Endothelial cell of umbilical vein (primary cell): ENCODE results near the gene PRL. TPM values are rescaled to one million over a fixed set of nuclear protein-coding genes. Genes with fewer than 3 reads are reported as not detected.

ENCODE experiments used
- BruUV-seq: library from RNA; stranded (reverse); fragments of 400-500 nt; replicated peaks from 2 replicates; lab custom pipeline; 2021; lab: Mats Ljungman, UMichigan
- CTCF ChIA-PET: fragments of 300-600, 350-600 bp; sonication (Branson Sonifier 250); formaldehyde crosslinking; loops from one replicate; lab custom pipeline; 2021; ENCODE audit warnings: antibody characterized with exemption, inconsistent platforms; lab: Charles Lee
- POLR2A ChIA-PET: fragments of 300-600, 350-600 bp; sonication (Branson Sonifier 250); formaldehyde crosslinking; loops from one replicate; lab custom pipeline; 2021; ENCODE audit warnings: antibody characterized with exemption, inconsistent platforms; lab: Charles Lee
- DNase-seq: peaks from one replicate; pipeline ENCODE4 v3.0.0-alpha.2; 2011; ENCODE audit warnings: low read depth, low spot score
- FAIRE-seq: peaks from 2 replicates; lab custom pipeline; 2011; peaks lifted over from hg19 to GRCh38; lab: Jason Lieb, UNC
- H2AFZ ChIP-seq: 2 replicates; pipeline ENCODE4 v1.6.0; 2012; ENCODE audit warnings: low read depth, low read length, control low read depth, inconsistent platforms
- H3K27ac ChIP-seq: 2 replicates; pipeline ENCODE4 v1.5.1; 2011; ENCODE audit warnings: low read depth, mild to moderate bottlenecking, control low read depth, low read length, moderate library complexity; ENCODE audit not compliant: insufficient read depth
- H3K27me3 ChIP-seq, 2 experiments: 2 replicates each; pipeline versions ENCODE4 v1.6.0 to v1.6.1; 2011; ENCODE audit warnings: low read length in 2 of 2, mixed read lengths in 1 of 2; ENCODE audit not compliant: control insufficient read depth in 2 of 2, insufficient read depth in 2 of 2
- H3K36me3 ChIP-seq, 2 experiments: 2 replicates in 1 of 2; 3 replicates in 1 of 2; pipeline ENCODE4 v1.5.1; 2011; ENCODE audit warnings: low read length in 2 of 2, mild to moderate bottlenecking in 1 of 2, moderate library complexity in 1 of 2; ENCODE audit not compliant: control insufficient read depth in 2 of 2, insufficient read depth in 2 of 2; ENCODE audit errors: extremely low read depth in 1 of 2
- H3K4me1 ChIP-seq: 3 replicates; pipeline ENCODE4 v1.5.1; 2011; ENCODE audit warnings: mild to moderate bottlenecking, low read length; ENCODE audit not compliant: control insufficient read depth, insufficient read depth; ENCODE audit errors: extremely low read depth
- H3K4me2 ChIP-seq: 2 replicates; pipeline ENCODE4 v1.6.1; 2011; ENCODE audit warnings: low read length, control low read depth, mixed read lengths; ENCODE audit not compliant: insufficient read depth
- H3K4me3 ChIP-seq, 3 experiments: fragments of 200-600 bp in 1 of 3; sonication (generic), shearing (Covaris generic) in 1 of 3; replicated peaks in 1 of 3; 2 replicates each; pipeline ENCODE4 v1.5.1; 2011 to 2016; ENCODE audit warnings: control low read depth in 3 of 3, low read length in 3 of 3, mild to moderate bottlenecking in 2 of 3, inconsistent platforms in 1 of 3, low read depth in 1 of 3, moderate library complexity in 1 of 3; ENCODE audit not compliant: insufficient read depth in 1 of 3
- H3K79me2 ChIP-seq: 2 replicates; pipeline ENCODE4 v1.6.0; 2012; ENCODE audit warnings: low read length, inconsistent platforms; ENCODE audit not compliant: control insufficient read depth, insufficient read depth
- H3K9ac ChIP-seq: replicated peaks from 2 replicates; pipeline ENCODE3; 2011; ENCODE audit warnings: low read length, control low read depth; ENCODE audit not compliant: insufficient read depth; ENCODE audit errors: extremely low read depth
- H3K9me1 ChIP-seq: replicated peaks from 3 replicates; pipeline ENCODE4 v1.6.0; 2011; ENCODE audit warnings: mild to moderate bottlenecking, low read length; ENCODE audit not compliant: control insufficient read depth, insufficient read depth; ENCODE audit errors: extremely low read depth
- H3K9me3 ChIP-seq: replicated peaks from 2 replicates; pipeline ENCODE4 v1.5.1; 2012; ENCODE audit warnings: low read length, inconsistent platforms; ENCODE audit not compliant: control insufficient read depth, insufficient read depth
- H4K20me1 ChIP-seq: replicated peaks from 2 replicates; pipeline ENCODE3; 2011; ENCODE audit warnings: mild to moderate bottlenecking, low read length; ENCODE audit not compliant: control insufficient read depth, insufficient read depth; ENCODE audit errors: extremely low read depth
- CTCF ChIP-seq, 2 donors: IDR thresholded peaks; 1 replicate in 1 of 2; 2 replicates in 1 of 2; pipeline ENCODE4 v1.5.1; 2011; ENCODE audit warnings: low read length in 2 of 2, mild to moderate bottlenecking in 2 of 2, moderate library complexity in 2 of 2, control low read depth in 1 of 2, inconsistent platforms in 1 of 2, low read depth in 1 of 2; ENCODE audit not compliant: insufficient read depth in 1 of 2; ENCODE audit errors: extremely low read depth in 1 of 2
- EZH2 ChIP-seq: IDR thresholded peaks from 2 replicates; pipeline ENCODE4 v1.6.1; 2012; ENCODE audit warnings: borderline replicate concordance, low read depth, mild to moderate bottlenecking, moderate library complexity, low read length, inconsistent platforms; ENCODE audit not compliant: severe bottlenecking
- FOS ChIP-seq: IDR thresholded peaks from 2 replicates; pipeline ENCODE4 v1.6.1; 2011; ENCODE audit warnings: mild to moderate bottlenecking, low read length, moderate library complexity, borderline replicate concordance; ENCODE audit not compliant: insufficient read depth
- GATA2 ChIP-seq: IDR thresholded peaks from 2 replicates; pipeline ENCODE4 v1.7.0; 2011; ENCODE audit warnings: low read depth, mild to moderate bottlenecking, moderate library complexity, mixed read lengths, low read length; ENCODE audit not compliant: insufficient read length, insufficient read depth
- JUN ChIP-seq: IDR thresholded peaks from 2 replicates; pipeline ENCODE4 v1.6.1; 2011; ENCODE audit warnings: borderline replicate concordance, low read depth; ENCODE audit not compliant: insufficient read length, insufficient read depth
- MAX ChIP-seq: IDR thresholded peaks from 2 replicates; pipeline ENCODE4 v1.6.1; 2011; ENCODE audit not compliant: insufficient read depth, insufficient read length
- MYC ChIP-seq: IDR thresholded peaks from one replicate; pipeline ENCODE4 v1.6.1; 2011; ENCODE audit warnings: mild to moderate bottlenecking, low read depth, low read length
- POLR2A ChIP-seq: IDR thresholded peaks from 2 replicates; pipeline ENCODE4 v1.6.1; 2012; ENCODE audit warnings: low read depth, mild to moderate bottlenecking, control low read depth, low read length
- POLR2AphosphoS5 ChIP-seq: IDR thresholded peaks from 2 replicates; pipeline ENCODE4 v1.6.1; 2012; ENCODE audit warnings: low read depth, mild to moderate bottlenecking, control low read depth, low read length, moderate library complexity; ENCODE audit not compliant: insufficient read depth
- dilution Hi-C: fragments of 300-500 bp; cut with MboI; formaldehyde crosslinking; loops from one replicate; pipeline ENCODE4 v1.15.0; 2019; ENCODE audit warnings: low sequenced_read_pairs; ENCODE audit not compliant: extremely low pct_ligation_motif_present
- intact Hi-C: fragments of 100-400 bp; cut with micrococcal nuclease; formaldehyde crosslinking; loops from one replicate; pipeline ENCODE4 v1.10.0; 2022
- polyA plus RNA-seq, 4 experiments: library from polyadenylated mRNA; depleted of rRNA in 3 of 4; stranded (reverse) in 3 of 4; unstranded in 1 of 4; fragments of >200 nt; gene quantifications; 2 replicates each; pipeline versions ENCODE4 v1.2.1 to v1.2.3, GENCODE V29; 2011 to 2012; ENCODE audit warnings: missing spikeins in 1 of 4
- total RNA-seq: library from RNA; stranded (reverse); gene quantifications from 2 replicates; pipeline ENCODE4 v1.2.3, GENCODE V29; 2021

PRL gene
- total and polyA plus RNA-seq, 2 donors (not counting 3 experiments of a cell fraction or from before 2014, with no cell fraction given), result not detected

GRCh38 chr6:22334778-22335177 lies 37.9 kb upstream of the PRL start:
- BruUV-seq, result no TSS peak
- Histone ChIP-seq H3K27ac (no peak overlapping the region), H3K27me3 (no peaks in the 10 kb centered on the region), H3K4me3 (no peak overlapping the region), H4K20me1 (no peaks in the 10 kb centered on the region), H3K9ac (no peak overlapping the region), H3K36me3 (no peaks in the 10 kb centered on the region), H3K4me2 (no peak overlapping the region), H3K4me1 (no peaks in the 10 kb centered on the region), H3K79me2 (no peaks in the 10 kb centered on the region), H3K9me3 (no peaks in the 10 kb centered on the region), H2AFZ (no peak overlapping the region), H3K9me1 (no peaks in the 10 kb centered on the region)
- dilution Hi-C loops (no loop called here), intact Hi-C loops (no loop called here)
- TF ChIP-seq MYC, result no peak
- no peak for TF ChIP-seq CTCF (IDR thresholded peaks at IDR 0.05; ENCODE audit: extremely low read depth in 1 of 2, insufficient read depth in 1 of 2, low read depth in 1 of 2, low read length in 2 of 2)
- TF ChIP-seq GATA2, result no peak
- no peak for TF ChIP-seq EZH2
- no peak for TF ChIP-seq FOS
- TF ChIP-seq POLR2AphosphoS5, result no peak
- TF ChIP-seq MAX, result no peak
- TF ChIP-seq JUN, result no peak
- no peak for TF ChIP-seq POLR2A
- DNase-seq, result no peak
- POLR2A ChIA-PET, result no interaction called here
- no peak for FAIRE-seq
- CTCF ChIA-PET, result interaction anchor here (0.8 kb wide), 1 partner anchor 21 kb away, joined by 3 read pairs; no protein-coding TSS in a partner anchor
